HepG2 (cell line): ENCODE data around the gene HRG. TPM values are rescaled to one million over a fixed set of nuclear protein-coding genes. Genes with fewer than 3 reads are reported as not detected.

ENCODE experiments used
- BATF2 ChIP-seq: sonication (generic); formaldehyde crosslinking; IDR thresholded peaks from 2 replicates; pipeline ENCODE4 v1.8.0; 2022; ENCODE audit warnings: mild to moderate bottlenecking, missing genetic modification reagents, moderate library complexity
- CHCHD3 ChIP-seq: sonication (generic); formaldehyde crosslinking; IDR thresholded peaks from 2 replicates; pipeline ENCODE4 v1.8.0; 2022; ENCODE audit warnings: mild to moderate bottlenecking, missing genetic modification reagents, moderate library complexity
- GLMP ChIP-seq: sonication (generic); formaldehyde crosslinking; IDR thresholded peaks from 2 replicates; pipeline ENCODE4 v1.9.0; 2021; ENCODE audit warnings: missing genetic modification reagents, mild to moderate bottlenecking, borderline replicate concordance
- HMGXB3 ChIP-seq: sonication (generic); formaldehyde crosslinking; IDR thresholded peaks from 2 replicates; pipeline ENCODE4 v1.4.0; 2020; ENCODE audit warnings: missing genetic modification reagents, borderline replicate concordance
- KDM3A ChIP-seq: IDR thresholded peaks from 2 replicates; pipeline ENCODE4 v1.6.1; 2018; ENCODE audit warnings: low read depth, missing compliant biosample characterization
- LRRFIP1 ChIP-seq: sonication (generic); formaldehyde crosslinking; conservative IDR thresholded peaks from 2 replicates; pipeline ENCODE4 v1.4.0; 2020; ENCODE audit warnings: missing genetic modification reagents
- MNT ChIP-seq: fragments of 450-650 bp; IDR thresholded peaks from 2 replicates; pipeline ENCODE4 v1.6.1; 2016
- MTF1 ChIP-seq: sonication (generic); formaldehyde crosslinking; IDR thresholded peaks from 2 replicates; pipeline ENCODE4 v1.5.0; 2020; ENCODE audit warnings: missing genetic modification reagents
- PAX8 ChIP-seq: sonication (generic); formaldehyde crosslinking; IDR thresholded peaks from 2 replicates; pipeline ENCODE4 v1.8.0; 2022; ENCODE audit warnings: mild to moderate bottlenecking, missing genetic modification reagents, borderline replicate concordance
- RARG ChIP-seq: sonication (generic); formaldehyde crosslinking; IDR thresholded peaks from 2 replicates; pipeline ENCODE4 v1.4.0; 2020; ENCODE audit warnings: low read depth, mild to moderate bottlenecking, missing genetic modification reagents
- TBL1XR1 ChIP-seq: fragments of 150-350 bp; IDR thresholded peaks from 2 replicates; pipeline ENCODE4 v1.6.1; 2014; ENCODE audit warnings: borderline replicate concordance, low read length; ENCODE audit not compliant: partially characterized antibody
- ZFP36L2 ChIP-seq: sonication (generic); formaldehyde crosslinking; IDR thresholded peaks from 2 replicates; pipeline ENCODE4 v1.4.0; 2020; ENCODE audit warnings: missing genetic modification reagents
- ZNF441 ChIP-seq: sonication (generic); formaldehyde crosslinking; IDR thresholded peaks from 2 replicates; pipeline ENCODE4 v1.7.0; 2021; ENCODE audit warnings: missing genetic modification reagents, borderline replicate concordance
- ZNF672 ChIP-seq: sonication (generic); formaldehyde crosslinking; IDR thresholded peaks from 2 replicates; pipeline ENCODE4 v1.8.1; 2022; ENCODE audit warnings: missing genetic modification reagents
- ZNF691 ChIP-seq: sonication (generic); formaldehyde crosslinking; IDR thresholded peaks from 2 replicates; pipeline ENCODE4 v1.4.0; 2020; ENCODE audit warnings: missing genetic modification reagents, low read depth, mild to moderate bottlenecking, borderline replicate concordance
- ZNF775 ChIP-seq: sonication (generic); formaldehyde crosslinking; IDR thresholded peaks from 2 replicates; pipeline ENCODE4 v1.4.0; 2020; ENCODE audit warnings: missing genetic modification reagents, mild to moderate bottlenecking, moderate library complexity, borderline replicate concordance
- polyA plus RNA-seq, 8 experiments: library from polyadenylated mRNA; depleted of rRNA in 3 of 8; stranded (reverse) in 7 of 8; unstranded in 1 of 8; fragments of >200 nt; fragmentation: Illumina TruSeq in 4 of 8; extraction: Trizol in 4 of 8; gene quantifications; 2 replicates each; pipeline versions ENCODE4 v1.2.1 to v1.2.3, GENCODE V29; 2011 to 2016; ENCODE audit warnings: low read depth in 4 of 8, missing spikeins in 1 of 8, mixed read lengths in 1 of 8; ENCODE audit not compliant: insufficient read depth in 1 of 8
- total RNA-seq, 5 experiments: library from RNA; depleted of rRNA; stranded (reverse); fragments of >200 nt; fragmentation: Illumina TruSeq; extraction: Trizol; gene quantifications; 2 replicates each; pipeline ENCODE4 v1.2.3, GENCODE V29; 2016; ENCODE audit warnings: low read depth in 1 of 5

The HRG gene
- total and polyA plus RNA-seq, 2 of the 13 experiments (the other 11 are each of a cell fraction or from before 2014, with no cell fraction given): 0.09 to 0.11 TPM

DNA sequence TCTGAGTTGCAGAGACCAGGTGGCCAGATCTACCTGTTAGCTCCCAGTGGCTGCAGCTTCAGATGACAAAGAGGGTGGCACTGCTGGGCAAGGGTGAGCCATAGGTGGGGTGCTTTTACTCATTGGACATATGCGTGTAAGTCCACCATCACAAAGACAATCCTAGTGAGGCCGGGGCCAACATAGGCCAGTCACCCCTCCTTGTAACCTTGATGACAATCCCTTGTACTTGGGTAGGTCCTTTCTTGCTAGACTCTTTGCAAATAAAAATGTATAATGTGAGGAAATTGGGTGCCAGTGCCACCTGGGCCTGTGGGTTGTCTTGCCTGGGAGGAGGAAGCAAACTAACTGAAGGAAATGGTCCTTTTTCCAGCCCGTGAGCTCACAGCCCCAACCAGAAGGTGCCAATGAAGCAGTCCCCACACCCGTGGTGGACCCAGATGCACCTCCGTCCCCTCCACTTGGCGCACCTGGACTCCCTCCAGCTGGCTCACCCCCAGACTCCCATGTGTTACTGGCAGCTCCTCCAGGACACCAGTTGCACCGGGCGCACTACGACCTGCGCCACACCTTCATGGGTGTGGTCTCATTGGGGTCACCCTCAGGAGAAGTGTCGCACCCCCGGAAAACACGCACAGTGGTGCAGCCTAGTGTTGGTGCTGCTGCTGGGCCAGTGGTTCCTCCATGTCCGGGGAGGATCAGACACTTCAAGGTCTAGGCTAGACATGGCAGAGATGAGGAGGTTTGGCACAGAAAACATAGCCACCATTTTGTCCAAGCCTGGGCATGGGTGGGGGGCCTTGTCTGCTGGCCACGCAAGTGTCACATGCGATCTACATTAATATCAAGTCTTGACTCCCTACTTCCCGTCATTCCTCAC, 45.4 kb upstream of the HRG start (continued):
- TF ChIP-seq HMGXB3 (CRISPR knock-in tag) (no peak; the same call in none of the 2 replicates), KDM3A (CRISPR knock-in tag) (0 out of 2 replicates have a peak, but pooled peaks have one; percentile 36), ZNF672 (CRISPR knock-in tag) (peak; percentile 59; the same call in 1 of the 2 replicates), ZNF775 (0 out of 2 replicates have a peak, but pooled peaks have one; percentile 1), LRRFIP1 (CRISPR knock-in tag) (no peak), GLMP (CRISPR knock-in tag) (0 out of 2 replicates have a peak, but pooled peaks have one; percentile 39), PAX8 (CRISPR knock-in tag) (peak; percentile 58; the same call in 1 of the 2 replicates), MTF1 (no peak), ZNF441 (CRISPR knock-in tag) (no peak), CHCHD3 (CRISPR knock-in tag) (0 out of 2 replicates have a peak, but pooled peaks have one; percentile 39), ZNF691 (CRISPR knock-in tag) (no peak; the same call in 1 of the 2 replicates), RARG (CRISPR knock-in tag) (no peak), MNT (no peak), BATF2 (CRISPR knock-in tag) (no peak), TBL1XR1 (no peak), ZFP36L2 (no peak)
